ENCODE measurements around the gene TBC1D5.
"Not testable (repeated sequence)": the region's sequence is repeated elsewhere in the genome, so short reads cannot be mapped to it uniquely, and the experiment has no call there.

TBC1D5 gene

GRCh38 chr3:17399586-17399985, 342.8 kb downstream of the TBC1D5 start:
- H3K9ac ChIP-seq: no peak overlapping the region
- no peaks in the 10 kb centered on the region for H3K4me1 ChIP-seq
- H4K20me1 ChIP-seq: no peaks in the 10 kb centered on the region
- H3K4me2 ChIP-seq: no peak overlapping the region
- no peaks in the 10 kb centered on the region for H3K9me3 ChIP-seq (replicated peaks in 1 of 11)
- TF ChIP-seq Cebpa-rat (IDR thresholded peaks at IDR 0.05): no peak
- H3K27ac ChIP-seq: no peak overlapping the region
- no peaks in the 10 kb centered on the region for H3K27me3 ChIP-seq
- peaks cover 7 to 67% (median 24%) of the 10 kb centered on the region in 11 experiments; a peak in 20 of 22 replicates for H3K36me3 ChIP-seq
- no peak overlapping the region for H3K4me3 ChIP-seq

- H4K20me1 ChIP-seq: no peaks in the 10 kb centered on the region
- H3K27me3 ChIP-seq: no peaks in the 10 kb centered on the region
- H3K4me1 ChIP-seq: no peaks in the 10 kb centered on the region
- H3K9ac ChIP-seq: no peak overlapping the region
- H3K4me2 ChIP-seq: no peak overlapping the region
- peaks cover 0 to 3% (median under 1%) of the 10 kb centered on the region in 11 experiments; a peak in 1 of 22 replicates for H3K9me3 ChIP-seq (replicated peaks in 1 of 11)
- no peak overlapping the region for H3K27ac ChIP-seq
- H3K36me3 ChIP-seq: peaks cover 6 to 67% (median 19%) of the 10 kb centered on the region in 11 experiments; a peak in 18 of 22 replicates
- no peak overlapping the region for H3K4me3 ChIP-seq
- no peak for TF ChIP-seq Cebpa-rat (IDR thresholded peaks at IDR 0.05)
These were observed 343.4 kb downstream of the TBC1D5 start for GRCh38 chr3:17398959-17399551.

- H3K4me2 ChIP-seq: no peak overlapping the region
- TF ChIP-seq Cebpa-rat (IDR thresholded peaks at IDR 0.05): no peak
These were observed 346.4 kb downstream of the TBC1D5 start for GRCh38 chr3:17396036-17396435.

GRCh38 chr3:17394541-17395155, 347.8 kb downstream of the TBC1D5 start:
- Histone ChIP-seq H3K4me3 (no peak overlapping the region), H3K4me1 (no peaks in the 10 kb centered on the region), H3K36me3 (peaks cover 23 to 69% (median 38%) of the 10 kb centered on the region in 11 experiments), H3K27me3 (no peaks in the 10 kb centered on the region), H3K4me2 (no peak overlapping the region), H3K9ac (no peak overlapping the region), H4K20me1 (no peaks in the 10 kb centered on the region), H3K27ac (no peak overlapping the region), H3K9me3 (replicated peaks in 1 of 11) (peaks cover 8 to 18% (median 15%) of the 10 kb centered on the region in 11 experiments; a peak in 20 of 22 replicates)
- TF ChIP-seq Cebpa-rat (IDR thresholded peaks at IDR 0.05): no peak

More at GRCh38 chr3:17396036-17396435, 346.4 kb downstream of the TBC1D5 start:
- Histone ChIP-seq H3K27ac (no peak overlapping the region), H4K20me1 (no peaks in the 10 kb centered on the region), H3K4me1 (no peaks in the 10 kb centered on the region), H3K9me3 (replicated peaks in 1 of 11) (peaks cover 8 to 18% (median 15%) of the 10 kb centered on the region in 11 experiments; a peak in 20 of 22 replicates), H3K9ac (no peak overlapping the region), H3K4me3 (no peak overlapping the region), H3K27me3 (no peaks in the 10 kb centered on the region), H3K36me3 (peaks cover 22 to 67% (median 40%) of the 10 kb centered on the region in 11 experiments)

- not testable (repeated sequence) for H3K4me2 ChIP-seq, H4K20me1 ChIP-seq, H3K4me3 ChIP-seq, H3K27ac ChIP-seq, H3K27me3 ChIP-seq, H3K4me1 ChIP-seq, H3K9ac ChIP-seq
- peaks cover 26 to 69% (median 43%) of the 10 kb centered on the region in 11 experiments for H3K36me3 ChIP-seq
- H3K9me3 ChIP-seq (replicated peaks in 1 of 11): peaks cover 8 to 18% (median 15%) of the 10 kb centered on the region in 11 experiments; a peak in 20 of 22 replicates
These were observed 349.9 kb downstream of the TBC1D5 start for GRCh38 chr3:17392516-17392915.

- peaks cover 8 to 18% (median 15%) of the 10 kb centered on the region in 11 experiments; a peak in 20 of 22 replicates for H3K9me3 ChIP-seq (replicated peaks in 1 of 11)
- H3K36me3 ChIP-seq: peaks cover 22 to 70% (median 43%) of the 10 kb centered on the region in 11 experiments
- H3K4me2 ChIP-seq: no peak overlapping the region
- no peak for TF ChIP-seq Cebpa-rat (IDR thresholded peaks at IDR 0.05)
- no peak overlapping the region for H3K9ac ChIP-seq
- H4K20me1 ChIP-seq: no peaks in the 10 kb centered on the region
- H3K4me3 ChIP-seq: no peak overlapping the region
- no peaks in the 10 kb centered on the region for H3K27me3 ChIP-seq
- no peak overlapping the region for H3K27ac ChIP-seq
- H3K4me1 ChIP-seq: no peaks in the 10 kb centered on the region
These were observed 351.6 kb downstream of the TBC1D5 start for GRCh38 chr3:17390785-17391184.

GRCh38 chr3:17387108-17387507, 355.3 kb downstream of the TBC1D5 start:
- Histone ChIP-seq H3K36me3 (peaks cover 12 to 54% (median 30%) of the 10 kb centered on the region in 11 experiments; a peak in 19 of 22 replicates), H3K27ac (no peak overlapping the region), H3K9me3 (replicated peaks in 1 of 11) (no peaks in the 10 kb centered on the region), H3K4me1 (no peaks in the 10 kb centered on the region), H3K9ac (no peak overlapping the region), H3K27me3 (no peaks in the 10 kb centered on the region), H3K4me2 (no peak overlapping the region), H4K20me1 (no peaks in the 10 kb centered on the region), H3K4me3 (no peak overlapping the region)
- TF ChIP-seq Cebpa-rat (IDR thresholded peaks at IDR 0.05): no peak

GRCh38 chr3:17386432-17386831, 356.0 kb downstream of the TBC1D5 start:
- TF ChIP-seq Cebpa-rat (IDR thresholded peaks at IDR 0.05): no peak
- H3K9me3 ChIP-seq (replicated peaks in 1 of 11): no peaks in the 10 kb centered on the region
- peaks cover 11 to 48% (median 25%) of the 10 kb centered on the region in 11 experiments; a peak in 19 of 22 replicates for H3K36me3 ChIP-seq
- no peak overlapping the region for H3K9ac ChIP-seq
- H4K20me1 ChIP-seq: no peaks in the 10 kb centered on the region
- no peaks in the 10 kb centered on the region for H3K4me1 ChIP-seq
- no peak overlapping the region for H3K4me2 ChIP-seq
- H3K27ac ChIP-seq: no peak overlapping the region
- H3K27me3 ChIP-seq: no peaks in the 10 kb centered on the region
- no peak overlapping the region for H3K4me3 ChIP-seq

GRCh38 chr3:17384567-17385296, 357.7 kb downstream of the TBC1D5 start:
- Histone ChIP-seq H3K4me2 (no peak overlapping the region), H3K27me3 (no peaks in the 10 kb centered on the region), H3K4me3 (no peak overlapping the region), H4K20me1 (no peaks in the 10 kb centered on the region), H3K9ac (no peak overlapping the region), H3K36me3 (peaks cover 4 to 32% (median 15%) of the 10 kb centered on the region in 11 experiments; a peak in 14 of 22 replicates), H3K27ac (no peak overlapping the region), H3K9me3 (replicated peaks in 1 of 11) (no peaks in the 10 kb centered on the region), H3K4me1 (no peaks in the 10 kb centered on the region)
- no peak for TF ChIP-seq Cebpa-rat (IDR thresholded peaks at IDR 0.05)

Data from BLaER1 treated with 17β-estradiol and CSF1 and Interleukin-3, amounts not matched to agents 10 nM and 100 nM (cell line).